HG03460 (cell line): Measurements from ENCODE around the gene C16orf78.

ENCODE experiments used
- ATAC-seq: cut with Tn5 transposase; IDR thresholded peaks from one replicate; pipeline ENCODE4 v1.9.1; 2021; ENCODE audit not compliant: unreplicated experiment

The C16orf78 gene

DNA sequence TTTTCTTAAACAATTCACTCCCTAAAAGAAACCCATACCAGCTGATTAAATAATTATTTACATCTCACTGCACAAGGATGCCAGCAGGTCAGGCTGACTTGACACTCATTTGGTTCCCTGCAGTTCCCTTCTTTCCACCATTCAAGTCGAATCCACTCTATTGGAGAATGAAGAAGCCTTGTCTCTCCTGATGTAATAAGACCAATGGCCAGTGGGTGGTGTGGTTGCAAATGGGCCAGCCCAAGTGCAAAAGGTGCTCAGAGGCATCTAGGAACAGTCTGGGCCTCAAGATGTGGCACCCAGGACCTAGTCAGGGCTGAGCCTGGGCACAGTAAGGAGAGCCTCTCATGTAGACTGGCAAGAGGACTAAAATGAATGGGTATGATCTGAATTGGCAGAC lies 9.3 kb downstream of the C16orf78 start:
- no peak for ATAC-seq

DNA sequence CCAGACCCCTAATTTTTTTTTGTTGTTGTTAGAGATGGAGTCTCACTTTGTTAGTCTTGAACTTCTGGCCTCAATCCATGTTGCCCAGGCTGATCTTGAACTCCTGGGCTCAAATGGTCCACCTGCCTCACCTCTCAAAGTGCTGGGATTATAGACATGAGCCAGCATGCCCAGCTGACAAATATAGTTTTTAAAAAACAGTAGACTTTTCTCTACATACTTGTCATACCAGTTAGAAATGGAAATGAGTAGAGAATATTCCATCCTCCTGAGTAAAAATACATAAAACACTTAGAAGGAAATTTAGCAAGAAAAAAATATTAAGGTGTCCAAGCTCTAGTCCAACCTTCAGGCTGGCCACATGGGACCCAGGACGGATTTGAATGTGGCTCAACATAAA lies 21.4 kb downstream of the C16orf78 start:
- ATAC-seq = no peak

DNA sequence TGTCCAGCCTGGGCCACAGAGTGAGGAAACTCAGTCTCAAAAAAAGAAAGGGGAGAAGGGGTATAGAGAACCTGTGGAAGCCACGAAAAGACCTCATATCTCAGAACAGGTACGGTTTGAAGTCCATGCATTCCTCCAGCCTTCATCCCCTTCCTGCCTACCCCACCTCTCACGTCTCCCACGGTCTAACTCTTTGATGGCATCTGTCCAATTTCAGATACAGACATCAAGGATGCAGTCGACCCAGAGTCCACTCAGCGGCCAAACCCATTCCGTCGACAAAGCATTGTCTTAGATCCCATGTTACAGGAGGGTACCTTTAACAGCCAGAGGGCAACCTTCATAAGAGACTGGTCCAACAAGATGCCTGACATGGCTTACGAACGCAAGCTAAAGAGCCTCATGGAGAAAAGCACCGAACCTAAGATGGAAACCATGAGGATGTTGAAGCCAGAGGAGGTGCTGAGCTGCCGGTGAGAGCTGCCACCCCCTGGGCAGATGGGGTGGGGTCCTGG lies 22.7 kb downstream of the C16orf78 start:
- ATAC-seq = no peak

DNA sequence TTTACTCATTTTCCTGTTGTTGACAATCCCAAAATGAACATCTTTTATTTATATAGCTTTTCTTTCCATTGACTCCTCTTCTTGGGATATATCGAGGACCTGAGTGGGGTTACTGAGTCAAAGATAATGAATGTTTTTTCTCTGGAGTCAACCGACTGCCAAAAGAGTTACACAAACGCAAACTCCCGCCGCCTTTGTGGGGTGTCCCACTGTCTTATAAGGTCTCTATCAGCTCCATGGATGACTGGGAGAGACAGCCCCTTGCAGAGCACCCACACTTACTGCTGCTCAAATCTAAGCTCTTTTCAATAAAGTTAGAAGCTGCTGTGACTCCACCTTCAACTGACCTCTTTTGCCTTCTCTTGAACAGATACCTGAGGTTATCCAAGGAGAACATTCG lies 25.2 kb downstream of the C16orf78 start:
- ATAC-seq = no peak

DNA sequence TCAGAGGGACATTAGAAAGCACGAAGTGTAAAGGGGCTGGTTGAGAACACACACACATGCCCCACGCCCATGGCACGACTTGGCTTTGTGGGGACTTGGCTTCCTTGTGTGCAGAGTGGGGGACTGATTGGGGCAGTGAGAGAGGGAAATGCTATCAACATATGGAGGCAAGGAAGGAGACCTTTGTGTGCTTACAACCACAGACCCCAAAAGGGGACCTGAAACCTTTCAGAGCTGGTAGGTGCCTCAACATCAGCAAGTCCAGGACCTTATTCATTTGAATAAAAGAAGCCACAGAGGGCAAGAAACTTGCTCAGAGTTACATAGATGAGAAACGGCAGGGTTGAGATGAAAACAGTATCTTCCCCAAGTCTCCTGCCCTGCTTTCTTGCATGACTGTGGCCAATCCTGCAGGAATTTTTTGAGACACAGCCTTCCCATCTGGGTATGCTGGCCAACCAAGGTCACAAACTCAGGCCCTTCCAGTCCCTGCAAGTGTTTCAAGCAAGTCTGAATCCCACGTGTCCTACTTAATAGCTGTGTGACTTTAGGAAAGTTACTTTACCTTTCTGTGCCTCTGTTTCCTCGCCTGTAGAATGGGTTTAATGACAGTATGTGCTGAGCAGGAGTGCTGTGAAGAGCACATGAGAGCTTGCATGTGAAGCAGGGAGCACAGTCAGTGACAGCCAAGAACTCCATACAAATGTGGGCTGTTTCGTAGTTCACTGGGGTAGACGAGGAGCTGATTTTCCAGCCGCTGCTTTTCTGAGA lies 26.2 kb downstream of the C16orf78 start:
- ATAC-seq = peak; percentile 99

DNA sequence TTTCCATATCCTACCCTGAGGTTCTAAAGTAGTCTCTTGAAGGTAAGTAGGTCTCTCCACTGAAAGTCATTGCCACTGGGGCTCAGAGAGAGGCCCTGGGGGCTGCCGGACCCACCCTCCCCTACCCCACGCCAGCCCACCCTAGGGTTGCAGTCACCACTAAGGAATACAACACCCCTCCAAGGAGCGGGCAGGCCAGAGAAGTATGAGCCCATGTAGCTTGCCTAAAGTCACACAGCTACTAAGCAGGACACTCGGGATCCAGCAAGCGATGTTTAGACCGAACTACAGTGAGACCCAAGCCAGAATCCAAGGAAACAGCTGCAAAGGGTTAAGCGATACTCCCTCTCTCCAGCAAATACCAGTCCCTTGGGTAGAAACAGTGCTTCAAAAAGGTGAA lies 27.0 kb downstream of the C16orf78 start:
- no peak for ATAC-seq

DNA sequence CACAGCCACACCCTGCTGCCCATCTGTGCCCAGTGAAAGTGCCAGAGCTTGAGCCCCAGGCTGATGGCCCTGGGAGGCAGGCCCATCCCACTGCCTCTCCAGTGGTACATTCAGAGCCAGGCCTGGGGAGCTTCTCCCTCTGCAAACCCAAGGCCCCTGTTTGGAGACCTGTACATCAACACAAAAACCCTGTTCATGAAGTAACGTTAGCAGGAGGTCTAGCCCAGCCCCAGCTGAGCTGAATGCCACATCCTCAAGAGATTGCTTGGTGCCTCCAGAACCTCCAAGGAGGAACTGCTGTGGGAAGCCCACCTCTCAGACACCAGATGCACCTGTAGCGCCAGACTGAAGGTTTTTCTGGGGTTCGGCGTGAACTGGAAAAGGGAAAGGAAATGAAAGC lies 31.5 kb downstream of the C16orf78 start:
- ATAC-seq = no peak

DNA sequence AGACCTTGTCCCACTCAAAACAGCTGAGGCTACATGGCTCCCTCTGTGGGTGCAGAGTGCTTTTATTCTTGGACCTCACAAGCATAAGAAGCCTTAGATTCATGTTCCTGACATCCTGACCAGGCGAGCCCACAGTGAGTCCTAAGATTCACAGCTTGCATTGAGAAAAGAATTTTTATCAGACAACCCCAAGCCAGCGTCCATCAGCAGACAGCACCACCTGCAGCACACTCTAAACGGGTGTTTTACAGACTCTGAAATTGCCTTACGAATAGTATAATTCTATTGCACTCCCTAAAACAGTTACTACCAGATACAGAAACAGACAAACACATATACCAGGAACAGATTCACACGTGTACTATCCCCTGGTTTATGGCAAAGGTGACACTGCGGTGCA lies 31.9 kb downstream of the C16orf78 start:
- ATAC-seq = no peak

DNA sequence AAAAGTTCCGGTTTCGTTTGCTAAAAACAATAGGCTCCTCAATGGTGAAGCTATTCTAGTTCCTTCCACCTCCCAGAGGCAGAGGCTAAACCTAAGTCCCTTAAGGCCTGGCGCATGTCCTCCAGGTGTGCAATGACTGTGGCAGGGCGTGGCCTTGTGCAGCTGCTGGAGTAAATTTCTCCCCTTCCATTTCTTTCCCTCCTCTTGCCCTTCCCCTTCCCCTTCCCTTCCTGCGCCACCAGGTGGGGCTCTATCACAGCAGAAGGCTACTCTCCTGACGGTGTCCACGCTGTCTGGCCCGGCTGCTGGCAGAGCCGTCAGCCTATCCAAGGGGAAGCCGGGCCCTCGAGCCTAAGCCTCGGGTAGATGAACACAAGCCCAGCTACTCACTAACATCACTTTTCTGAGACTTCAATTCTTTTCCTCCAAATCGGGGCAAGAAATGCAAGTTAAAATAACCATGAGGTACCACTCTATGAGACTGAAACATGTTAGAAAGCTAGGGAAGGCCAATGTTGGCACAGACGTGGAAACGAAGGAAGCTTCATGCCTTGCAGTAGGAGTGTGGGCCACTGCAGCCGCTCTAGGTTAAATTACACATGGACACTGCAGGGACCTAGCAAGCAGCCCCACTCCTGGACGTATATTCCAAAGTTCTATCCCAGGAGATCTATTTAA lies 34.4 kb downstream of the C16orf78 start:
- ATAC-seq = peak; percentile 91

DNA sequence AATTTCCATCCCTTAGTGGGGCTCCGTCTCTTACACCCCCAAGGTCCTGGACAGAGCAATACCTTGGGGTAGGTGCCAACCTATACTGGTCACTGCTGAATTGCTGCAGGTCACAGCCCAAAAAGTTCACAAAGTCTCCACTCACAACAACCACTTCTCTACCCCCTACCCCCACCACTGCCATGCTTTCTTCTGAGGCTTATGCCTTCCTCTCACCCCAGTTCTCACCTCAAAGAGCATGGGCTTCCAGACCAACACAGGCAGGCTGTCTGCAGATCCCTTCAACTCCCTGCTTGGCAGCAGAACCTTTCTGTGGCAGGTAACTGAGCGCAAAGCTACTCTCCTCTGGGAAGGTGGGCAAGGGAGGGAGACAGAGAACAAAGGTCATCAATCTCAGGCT lies 35.5 kb downstream of the C16orf78 start:
- no peak for ATAC-seq

DNA sequence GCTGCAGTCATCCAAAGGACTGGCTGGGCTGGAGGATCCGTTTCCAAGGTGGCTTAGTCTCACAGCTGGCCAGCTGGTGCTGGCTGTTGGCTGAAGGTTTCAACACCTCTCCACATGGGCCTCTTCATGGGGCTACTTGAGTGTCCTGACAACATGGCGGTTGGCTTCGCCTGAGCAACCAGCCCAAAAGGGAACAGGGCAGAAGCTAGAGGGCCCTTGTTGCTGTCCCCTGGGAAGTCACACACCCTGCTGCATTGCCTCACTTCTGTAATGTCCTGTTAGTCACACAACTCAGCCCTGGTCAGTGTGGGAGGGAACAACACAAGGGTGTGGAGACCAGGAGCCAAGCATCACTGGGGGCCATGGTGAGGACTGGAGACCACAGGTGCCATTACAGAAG lies 36.6 kb downstream of the C16orf78 start:
- no peak for ATAC-seq

DNA sequence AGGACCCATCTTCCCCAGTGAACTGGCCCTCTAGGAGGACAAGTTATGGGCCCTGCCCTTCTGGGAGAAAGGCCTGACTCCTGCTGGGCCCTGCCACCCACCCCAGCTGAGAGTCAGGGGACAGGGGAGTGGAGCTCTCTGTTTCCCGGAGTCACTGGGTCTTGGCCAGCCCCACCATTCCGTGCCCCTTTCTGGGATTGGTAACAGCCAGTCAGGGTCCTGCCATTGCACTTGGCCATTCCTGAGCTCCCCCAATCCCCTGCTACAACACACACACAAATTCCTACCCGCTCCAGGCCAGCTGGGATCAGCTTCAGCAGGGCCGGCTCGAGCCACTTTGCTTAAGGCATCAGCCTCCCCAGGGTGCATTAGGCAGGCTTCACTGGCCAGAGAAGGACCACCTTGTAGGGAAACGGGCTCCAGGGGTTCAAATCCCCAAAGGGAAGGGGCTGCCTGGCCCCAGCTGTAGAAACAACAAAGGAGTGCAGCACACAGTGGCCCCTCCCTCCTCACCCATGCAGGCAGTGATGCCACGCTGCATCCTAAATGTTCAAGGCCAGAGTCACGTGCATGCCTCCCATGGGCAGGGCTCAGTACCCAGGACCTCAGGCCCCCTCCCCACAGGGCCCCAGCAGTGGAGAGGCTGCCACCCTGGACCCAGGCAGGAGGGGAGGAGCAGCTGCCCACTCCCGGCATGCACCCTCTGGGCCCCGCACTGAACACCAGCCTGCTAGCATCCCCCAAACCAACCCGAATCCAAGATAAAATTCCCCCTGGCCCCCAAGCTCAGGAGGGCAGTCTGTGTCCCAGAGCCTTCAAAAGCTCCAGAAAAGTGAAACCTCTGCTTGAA lies 37.7 kb downstream of the C16orf78 start:
- ATAC-seq = no peak

DNA sequence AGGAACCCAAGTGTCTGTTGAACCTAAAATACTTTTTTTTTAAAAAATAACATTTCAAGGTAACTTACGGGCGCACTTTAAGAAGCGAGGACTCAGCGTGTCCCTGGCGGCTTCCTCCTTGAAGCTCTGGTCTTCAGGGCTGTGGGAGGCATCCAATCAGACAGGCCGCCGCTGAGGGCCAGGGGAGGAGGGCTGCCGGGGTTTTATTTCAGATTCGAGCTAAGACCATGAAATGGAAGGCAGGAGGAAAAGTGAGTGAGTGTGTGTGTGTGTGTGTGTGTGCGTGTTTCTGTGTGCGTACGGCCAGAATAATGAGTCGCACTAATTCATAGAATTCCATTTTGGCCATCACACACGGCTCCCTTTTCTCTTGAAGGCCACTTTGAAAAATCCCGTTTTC lies 41.1 kb downstream of the C16orf78 start:
- ATAC-seq = no peak

DNA sequence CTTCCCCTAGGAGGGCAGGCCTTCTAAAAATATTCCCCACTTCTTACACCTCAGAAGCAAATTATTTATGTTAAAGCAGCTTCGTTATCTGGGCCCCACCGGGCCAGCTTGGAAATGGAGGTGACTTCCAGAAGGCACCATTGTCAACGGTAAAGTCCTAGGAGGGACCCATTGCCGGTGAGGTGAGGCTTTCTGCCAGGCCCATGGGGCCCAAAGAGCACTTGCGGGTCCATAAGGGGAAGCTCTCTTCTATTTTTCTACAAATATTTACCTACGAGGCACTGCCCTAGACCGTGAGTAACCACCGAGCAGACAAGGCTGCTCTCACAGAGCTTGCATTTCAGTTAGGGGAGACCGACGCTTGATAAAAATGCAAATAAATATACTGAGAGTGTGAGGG lies 41.5 kb downstream of the C16orf78 start:
- no peak for ATAC-seq

DNA sequence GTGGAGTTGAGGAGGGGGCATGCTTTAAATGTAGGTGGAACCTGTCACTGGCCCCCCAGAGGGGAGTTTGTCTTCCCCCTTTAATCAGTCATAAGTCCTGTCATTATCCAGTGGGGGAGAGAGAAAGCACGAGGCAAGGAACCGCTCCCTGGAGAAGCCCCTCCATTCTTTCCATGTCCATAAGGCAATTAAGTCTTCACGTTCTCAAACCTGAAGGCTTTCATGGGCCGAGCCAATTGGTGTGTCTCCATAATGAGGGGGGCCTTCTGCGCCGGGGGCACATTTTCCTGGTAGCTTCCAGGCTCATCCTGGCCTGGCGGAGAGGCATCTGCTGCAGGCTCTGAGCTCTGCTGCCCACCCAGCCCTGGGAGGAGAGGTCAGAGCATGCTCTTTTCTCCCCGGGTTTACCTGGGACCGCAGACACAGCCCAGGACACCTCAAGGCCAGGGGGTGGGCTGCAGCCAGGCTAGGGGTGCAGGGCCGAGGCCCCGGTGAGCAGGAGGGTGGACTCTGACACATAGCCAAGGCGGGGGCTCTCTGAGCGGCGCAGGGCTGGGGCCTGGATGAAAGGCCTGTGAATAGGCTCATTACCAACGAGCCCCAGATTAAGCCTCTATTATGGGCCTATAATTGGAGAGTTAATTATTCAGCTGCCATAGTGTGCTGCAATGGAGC lies 42.5 kb downstream of the C16orf78 start:
- no peak for ATAC-seq

DNA sequence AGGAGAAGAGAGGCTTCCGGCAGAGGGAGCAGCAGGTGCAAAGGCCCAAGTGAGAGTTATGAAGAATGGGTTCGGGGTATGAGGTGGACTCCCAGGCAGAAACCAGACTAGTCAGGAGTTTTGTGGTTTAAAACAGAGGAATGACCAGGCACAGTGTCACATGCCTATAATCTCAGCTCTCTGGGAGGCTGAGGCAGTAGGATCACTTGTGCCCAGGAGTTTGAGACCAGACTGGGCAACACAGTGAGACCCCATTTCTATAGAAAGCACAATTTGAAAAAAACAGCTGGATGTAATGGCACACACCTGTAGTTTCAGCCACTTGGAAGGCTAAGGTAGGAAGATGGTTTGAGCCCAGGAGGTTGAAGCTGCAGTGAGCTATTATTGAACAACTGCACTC lies 43.8 kb downstream of the C16orf78 start:
- no peak for ATAC-seq

DNA sequence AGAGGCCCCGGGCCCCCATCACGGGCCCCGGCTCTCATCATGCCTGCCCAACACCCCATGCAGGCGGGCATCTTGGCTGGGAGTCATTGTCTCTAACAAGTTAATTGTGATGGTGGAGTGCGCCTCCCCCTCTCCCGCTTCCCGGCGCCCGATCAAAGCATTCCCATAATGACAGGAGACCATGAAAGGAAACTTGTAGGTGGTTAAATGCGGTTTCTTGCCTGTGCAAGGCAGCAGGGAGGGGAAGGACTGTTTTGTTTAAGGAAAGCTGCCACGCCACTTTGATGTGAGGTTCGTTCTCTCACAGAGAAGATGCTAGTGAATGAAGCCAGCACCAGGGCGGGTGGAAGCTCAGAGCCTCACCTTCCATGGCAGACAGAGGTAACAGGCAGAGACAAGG lies 45.4 kb downstream of the C16orf78 start:
- no peak for ATAC-seq

DNA sequence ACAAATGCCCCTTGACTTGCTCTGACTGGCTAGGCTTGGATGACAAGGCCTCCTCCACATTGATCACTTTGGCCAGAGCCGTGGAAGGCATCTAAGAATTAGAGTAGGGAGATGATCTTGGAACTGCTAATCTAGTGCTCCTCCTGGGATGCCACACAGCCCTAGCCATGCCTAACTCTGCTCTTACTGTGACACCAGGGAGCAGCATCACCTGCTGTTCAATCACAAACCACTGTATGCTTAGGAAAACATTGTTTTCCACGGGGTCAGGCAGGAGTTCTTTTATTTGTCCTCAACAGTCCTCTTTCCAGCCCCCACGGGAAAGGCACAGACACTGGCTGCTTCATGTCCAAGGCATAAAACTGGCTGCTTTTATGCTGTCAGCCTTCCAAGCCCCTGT lies 46.3 kb downstream of the C16orf78 start:
- ATAC-seq = no peak

DNA sequence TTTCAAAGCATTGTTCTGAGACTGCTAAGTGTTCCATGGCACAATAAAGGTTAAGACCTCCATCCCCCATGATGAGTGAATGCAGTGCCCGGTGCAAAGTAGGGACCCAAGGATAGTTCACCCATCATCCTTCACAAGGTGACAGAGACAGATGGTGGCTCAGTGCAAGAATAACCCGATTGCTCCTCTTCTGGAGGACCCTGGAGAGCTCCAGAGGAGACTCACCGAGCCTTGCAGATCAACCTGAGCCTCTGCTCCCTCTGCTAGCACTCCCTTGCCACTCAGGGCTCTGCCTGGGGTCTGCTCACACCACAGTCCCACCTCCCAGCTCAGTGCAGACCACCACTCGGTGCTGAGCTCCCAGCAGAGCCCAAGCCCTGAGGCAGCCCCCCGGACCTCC lies 49.3 kb downstream of the C16orf78 start:
- ATAC-seq = no peak

DNA sequence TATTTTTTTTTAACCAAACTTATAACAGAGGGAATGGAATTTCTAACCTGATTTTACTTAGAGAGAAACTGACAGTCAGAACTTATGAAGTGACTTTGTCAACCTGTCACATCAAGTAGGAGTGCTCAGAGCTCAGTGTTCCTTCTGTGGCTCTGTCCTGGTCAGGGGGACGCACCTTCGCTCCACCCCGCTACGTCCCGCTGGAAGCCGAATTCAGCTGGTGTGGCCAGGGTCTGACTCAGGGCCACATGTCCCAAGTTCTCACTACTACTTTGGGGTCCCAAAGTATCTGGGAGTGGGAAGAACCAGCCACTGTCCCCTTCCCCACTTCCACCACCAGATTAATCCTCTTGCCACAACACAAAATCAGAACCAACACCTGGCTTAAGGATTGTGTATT lies 51.4 kb downstream of the C16orf78 start:
- ATAC-seq = no peak

DNA sequence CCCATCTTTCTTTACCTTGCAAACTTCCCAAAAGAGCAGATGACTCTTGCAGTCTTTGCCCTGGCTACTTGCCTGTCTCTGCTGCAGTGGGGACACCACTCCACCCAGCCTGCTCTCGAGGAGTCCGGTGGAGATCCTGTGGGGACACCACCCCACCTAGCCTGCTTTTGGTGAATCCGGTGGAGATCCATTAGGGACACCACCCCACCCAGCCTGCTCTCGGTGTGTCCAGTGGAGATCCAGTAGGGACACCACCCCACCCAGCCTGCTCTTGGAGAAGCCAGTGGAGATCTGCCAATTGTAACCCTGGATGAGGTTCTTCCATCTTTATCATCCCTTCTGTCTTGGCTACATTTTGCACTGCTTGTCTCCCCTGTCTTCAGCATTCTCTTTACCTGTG lies 54.2 kb downstream of the C16orf78 start:
- ATAC-seq = no peak
